NB4 (cell line): ENCODE measurements around the gene ZBTB20.

Source experiments
- POLR2A ChIP-seq: IDR thresholded peaks from 2 replicates; pipeline ENCODE4 v1.6.1; 2011; ENCODE audit warnings: mild to moderate bottlenecking; ENCODE audit not compliant: insufficient read length; ENCODE audit errors: extremely low read depth
- TF ChIP-seq, protein P1 (sequence below): IDR thresholded peaks from one replicate; pipeline ENCODE4 v1.5.1; 2012; ENCODE audit warnings: low read depth, low read length
- TF ChIP-seq, protein P2 (sequence below): IDR thresholded peaks from 2 replicates; pipeline ENCODE4 v1.6.1; 2011; ENCODE audit warnings: low read depth, low read length

DNA sequence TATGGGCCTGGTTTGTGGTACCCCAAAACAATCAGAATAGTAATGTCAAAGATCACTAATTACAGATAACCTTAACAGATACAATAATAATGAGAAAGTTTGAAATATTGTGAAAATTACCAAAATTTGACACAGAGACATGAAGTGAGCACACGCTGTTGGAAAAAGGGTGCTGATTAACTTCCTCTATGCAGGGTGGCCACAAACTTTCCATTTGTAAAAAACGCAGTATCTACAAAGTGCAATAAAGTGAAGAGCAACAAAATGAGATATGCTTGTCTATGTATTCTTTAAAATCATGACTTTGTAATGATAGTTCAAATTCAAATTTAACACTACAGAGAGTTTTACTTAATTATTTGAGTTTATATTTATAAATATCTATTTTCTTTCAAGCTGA lies 860.8 kb downstream of the ZBTB20 start:
- TF ChIP-seq, protein P1, sequence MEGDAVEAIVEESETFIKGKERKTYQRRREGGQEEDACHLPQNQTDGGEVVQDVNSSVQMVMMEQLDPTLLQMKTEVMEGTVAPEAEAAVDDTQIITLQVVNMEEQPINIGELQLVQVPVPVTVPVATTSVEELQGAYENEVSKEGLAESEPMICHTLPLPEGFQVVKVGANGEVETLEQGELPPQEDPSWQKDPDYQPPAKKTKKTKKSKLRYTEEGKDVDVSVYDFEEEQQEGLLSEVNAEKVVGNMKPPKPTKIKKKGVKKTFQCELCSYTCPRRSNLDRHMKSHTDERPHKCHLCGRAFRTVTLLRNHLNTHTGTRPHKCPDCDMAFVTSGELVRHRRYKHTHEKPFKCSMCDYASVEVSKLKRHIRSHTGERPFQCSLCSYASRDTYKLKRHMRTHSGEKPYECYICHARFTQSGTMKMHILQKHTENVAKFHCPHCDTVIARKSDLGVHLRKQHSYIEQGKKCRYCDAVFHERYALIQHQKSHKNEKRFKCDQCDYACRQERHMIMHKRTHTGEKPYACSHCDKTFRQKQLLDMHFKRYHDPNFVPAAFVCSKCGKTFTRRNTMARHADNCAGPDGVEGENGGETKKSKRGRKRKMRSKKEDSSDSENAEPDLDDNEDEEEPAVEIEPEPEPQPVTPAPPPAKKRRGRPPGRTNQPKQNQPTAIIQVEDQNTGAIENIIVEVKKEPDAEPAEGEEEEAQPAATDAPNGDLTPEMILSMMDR = no peak
- no peak for TF ChIP-seq POLR2A
- TF ChIP-seq, protein P2, sequence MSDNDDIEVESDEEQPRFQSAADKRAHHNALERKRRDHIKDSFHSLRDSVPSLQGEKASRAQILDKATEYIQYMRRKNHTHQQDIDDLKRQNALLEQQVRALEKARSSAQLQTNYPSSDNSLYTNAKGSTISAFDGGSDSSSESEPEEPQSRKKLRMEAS = no peak
